Ishikawa (cell line): ENCODE data around the gene RARB.

Experiments
- CEBPB ChIP-seq: IDR thresholded peaks from 2 replicates; pipeline ENCODE4 v1.6.1; 2012
- CREB1 ChIP-seq: IDR thresholded peaks from 2 replicates; pipeline ENCODE4 v1.6.1; 2012; ENCODE audit warnings: low read depth
- EGR1 ChIP-seq: IDR thresholded peaks from 2 replicates; pipeline ENCODE4 v1.6.1; 2012
- EP300 ChIP-seq: IDR thresholded peaks from 2 replicates; pipeline ENCODE4 v1.6.1; 2012; ENCODE audit warnings: borderline replicate concordance
- FOXM1 ChIP-seq: IDR thresholded peaks from 2 replicates; pipeline ENCODE4 v1.6.1; 2012; ENCODE audit warnings: low read depth, borderline replicate concordance
- NFIC ChIP-seq: IDR thresholded peaks from 2 replicates; pipeline ENCODE4 v1.6.1; 2012
- RAD21 ChIP-seq: IDR thresholded peaks from 2 replicates; pipeline ENCODE4 v1.6.1; 2012; ENCODE audit warnings: low read depth
- TAF1 ChIP-seq: IDR thresholded peaks from 2 replicates; pipeline ENCODE4 v1.6.1; 2012; ENCODE audit warnings: low read depth, mild to moderate bottlenecking
- TCF12 ChIP-seq: IDR thresholded peaks from 2 replicates; pipeline ENCODE4 v1.6.1; 2012; ENCODE audit warnings: low read depth
- TEAD4 ChIP-seq: IDR thresholded peaks from 2 replicates; pipeline ENCODE4 v1.6.1; 2012
- YY1 ChIP-seq: IDR thresholded peaks from 2 replicates; pipeline ENCODE4 v1.6.1; 2012; ENCODE audit warnings: low read depth
- ZBTB7A ChIP-seq: IDR thresholded peaks from 2 replicates; pipeline ENCODE4 v1.6.1; 2012; ENCODE audit warnings: low read depth
- TF ChIP-seq, protein P1 (sequence below): IDR thresholded peaks from 2 replicates; pipeline ENCODE4 v1.6.1; 2012
- TF ChIP-seq, protein P2 (sequence below): IDR thresholded peaks from 2 replicates; pipeline ENCODE4 v1.6.1; 2012; ENCODE audit warnings: low read depth, mild to moderate bottlenecking
- TF ChIP-seq, protein P3 (sequence below): IDR thresholded peaks from 2 replicates; pipeline ENCODE4 v1.6.1; 2012

The RARB gene

DNA sequence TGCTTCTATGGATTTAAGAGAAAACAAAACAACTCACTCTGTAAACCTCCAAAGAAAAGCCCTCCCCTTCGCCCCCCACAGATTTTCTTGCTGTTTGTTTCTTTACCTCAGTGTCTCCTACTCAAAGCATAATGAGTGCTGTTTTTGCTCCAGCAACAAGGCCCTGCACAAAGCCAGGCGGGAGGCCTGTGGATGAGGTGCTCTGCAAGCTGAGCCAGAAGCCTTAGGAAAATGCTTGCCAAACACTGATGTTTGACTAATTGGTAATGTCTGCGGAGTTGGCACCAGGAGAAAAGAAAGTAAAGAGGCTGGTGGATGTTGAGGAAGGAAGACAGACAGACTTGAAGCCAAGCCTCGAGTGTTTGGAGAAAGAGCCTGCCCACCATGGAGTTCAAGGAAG, 99.7 kb downstream of the RARB start:
- no peak for TF ChIP-seq TAF1
- TF ChIP-seq FOXM1: no peak
- TF ChIP-seq, protein P1, sequence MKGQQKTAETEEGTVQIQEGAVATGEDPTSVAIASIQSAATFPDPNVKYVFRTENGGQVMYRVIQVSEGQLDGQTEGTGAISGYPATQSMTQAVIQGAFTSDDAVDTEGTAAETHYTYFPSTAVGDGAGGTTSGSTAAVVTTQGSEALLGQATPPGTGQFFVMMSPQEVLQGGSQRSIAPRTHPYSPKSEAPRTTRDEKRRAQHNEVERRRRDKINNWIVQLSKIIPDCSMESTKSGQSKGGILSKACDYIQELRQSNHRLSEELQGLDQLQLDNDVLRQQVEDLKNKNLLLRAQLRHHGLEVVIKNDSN: no peak
- TF ChIP-seq CEBPB: no peak
- no peak for TF ChIP-seq RAD21
- no peak for TF ChIP-seq CREB1
- TF ChIP-seq, protein P2, sequence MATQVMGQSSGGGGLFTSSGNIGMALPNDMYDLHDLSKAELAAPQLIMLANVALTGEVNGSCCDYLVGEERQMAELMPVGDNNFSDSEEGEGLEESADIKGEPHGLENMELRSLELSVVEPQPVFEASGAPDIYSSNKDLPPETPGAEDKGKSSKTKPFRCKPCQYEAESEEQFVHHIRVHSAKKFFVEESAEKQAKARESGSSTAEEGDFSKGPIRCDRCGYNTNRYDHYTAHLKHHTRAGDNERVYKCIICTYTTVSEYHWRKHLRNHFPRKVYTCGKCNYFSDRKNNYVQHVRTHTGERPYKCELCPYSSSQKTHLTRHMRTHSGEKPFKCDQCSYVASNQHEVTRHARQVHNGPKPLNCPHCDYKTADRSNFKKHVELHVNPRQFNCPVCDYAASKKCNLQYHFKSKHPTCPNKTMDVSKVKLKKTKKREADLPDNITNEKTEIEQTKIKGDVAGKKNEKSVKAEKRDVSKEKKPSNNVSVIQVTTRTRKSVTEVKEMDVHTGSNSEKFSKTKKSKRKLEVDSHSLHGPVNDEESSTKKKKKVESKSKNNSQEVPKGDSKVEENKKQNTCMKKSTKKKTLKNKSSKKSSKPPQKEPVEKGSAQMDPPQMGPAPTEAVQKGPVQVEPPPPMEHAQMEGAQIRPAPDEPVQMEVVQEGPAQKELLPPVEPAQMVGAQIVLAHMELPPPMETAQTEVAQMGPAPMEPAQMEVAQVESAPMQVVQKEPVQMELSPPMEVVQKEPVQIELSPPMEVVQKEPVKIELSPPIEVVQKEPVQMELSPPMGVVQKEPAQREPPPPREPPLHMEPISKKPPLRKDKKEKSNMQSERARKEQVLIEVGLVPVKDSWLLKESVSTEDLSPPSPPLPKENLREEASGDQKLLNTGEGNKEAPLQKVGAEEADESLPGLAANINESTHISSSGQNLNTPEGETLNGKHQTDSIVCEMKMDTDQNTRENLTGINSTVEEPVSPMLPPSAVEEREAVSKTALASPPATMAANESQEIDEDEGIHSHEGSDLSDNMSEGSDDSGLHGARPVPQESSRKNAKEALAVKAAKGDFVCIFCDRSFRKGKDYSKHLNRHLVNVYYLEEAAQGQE: no peak
- TF ChIP-seq YY1: no peak
- no peak for TF ChIP-seq TEAD4
- TF ChIP-seq EP300: no peak
- no peak for TF ChIP-seq ZBTB7A
- no peak for TF ChIP-seq TCF12
- TF ChIP-seq EGR1: no peak

DNA sequence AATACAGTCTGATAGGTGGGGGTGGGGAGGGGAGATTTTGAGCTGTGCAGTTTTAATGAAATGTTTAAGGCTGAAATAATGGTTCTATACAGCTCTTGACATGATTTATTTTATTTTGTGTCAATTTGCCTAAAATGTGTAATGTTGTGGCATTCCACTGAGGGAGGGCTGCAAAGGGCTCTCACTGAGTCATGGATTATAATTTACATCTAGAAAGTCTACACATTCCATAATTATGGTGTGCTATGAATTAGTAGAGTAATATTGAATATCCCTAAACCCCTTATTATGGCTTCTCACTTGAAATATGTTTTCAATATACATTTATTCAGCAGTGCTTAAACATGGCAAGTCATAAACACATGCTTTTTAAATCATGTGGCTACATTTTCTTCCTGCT, 103.9 kb downstream of the RARB start:
- TF ChIP-seq CEBPB (no peak), TEAD4 (no peak), FOXM1 (no peak), CREB1 (no peak), ZBTB7A (no peak), TAF1 (no peak)
- TF ChIP-seq, protein P2: no peak

DNA sequence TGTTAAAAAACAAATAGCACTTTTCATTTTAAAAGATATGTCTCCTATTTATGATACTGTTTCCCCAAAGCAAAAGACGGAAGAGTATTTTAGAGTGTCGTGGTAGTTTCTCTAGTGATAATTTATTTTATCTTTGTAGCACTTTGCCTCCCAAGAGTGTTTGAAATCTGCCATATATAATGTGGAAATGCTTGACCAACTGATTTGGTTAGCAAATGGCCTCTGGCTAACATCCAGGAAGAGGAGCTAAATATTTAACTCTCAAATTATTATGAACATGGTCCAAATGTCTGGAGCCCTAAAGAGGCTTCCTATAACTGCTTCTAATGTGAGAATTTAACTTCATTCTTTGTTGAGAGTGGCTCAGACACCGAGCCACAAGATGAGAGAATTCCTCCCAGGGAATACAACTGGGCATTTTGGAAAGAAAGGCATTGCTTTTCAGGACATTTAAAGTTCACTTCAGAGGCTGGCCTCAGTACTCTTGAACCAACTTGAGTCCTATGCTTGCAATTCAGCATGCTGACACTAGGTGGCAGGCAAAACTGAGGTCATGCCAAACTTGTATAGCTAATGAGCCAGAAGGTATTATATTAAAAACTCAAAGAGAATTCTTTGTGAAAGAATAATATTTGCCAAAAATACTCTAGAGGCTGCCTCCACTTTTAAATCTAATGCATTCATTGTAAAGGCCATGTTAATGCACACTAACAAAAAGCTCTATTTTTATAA, 104.5 kb downstream of the RARB start:
- TF ChIP-seq RAD21 (peak; percentile 45), ZBTB7A (no peak)
- TF ChIP-seq, protein P1: no peak

DNA sequence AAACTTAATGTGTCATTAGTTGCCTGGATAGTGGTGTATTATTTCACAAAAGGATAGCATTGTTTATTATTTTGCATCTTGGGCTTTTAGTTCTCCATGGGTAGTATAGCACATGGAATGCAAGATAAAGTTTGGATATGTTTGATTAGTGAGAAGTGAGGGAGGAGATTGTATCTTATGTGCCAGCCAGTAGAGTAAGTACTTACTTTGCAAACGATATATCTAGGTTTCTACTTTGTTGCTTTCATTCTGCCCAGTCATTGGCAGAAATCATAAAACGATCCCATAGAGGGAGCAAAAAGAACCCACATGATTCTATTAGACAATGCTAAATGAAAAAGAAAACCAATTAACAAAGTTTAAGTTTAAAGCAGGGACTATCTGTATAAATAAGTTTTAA, 105.3 kb downstream of the RARB start:
- no peak for TF ChIP-seq TEAD4
- TF ChIP-seq NFIC: no peak
- no peak for TF ChIP-seq ZBTB7A
- TF ChIP-seq CREB1: no peak
- no peak for TF ChIP-seq EP300
- TF ChIP-seq EGR1: no peak
- TF ChIP-seq, protein P3, sequence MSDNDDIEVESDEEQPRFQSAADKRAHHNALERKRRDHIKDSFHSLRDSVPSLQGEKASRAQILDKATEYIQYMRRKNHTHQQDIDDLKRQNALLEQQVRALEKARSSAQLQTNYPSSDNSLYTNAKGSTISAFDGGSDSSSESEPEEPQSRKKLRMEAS: no peak
- TF ChIP-seq TAF1: no peak

DNA sequence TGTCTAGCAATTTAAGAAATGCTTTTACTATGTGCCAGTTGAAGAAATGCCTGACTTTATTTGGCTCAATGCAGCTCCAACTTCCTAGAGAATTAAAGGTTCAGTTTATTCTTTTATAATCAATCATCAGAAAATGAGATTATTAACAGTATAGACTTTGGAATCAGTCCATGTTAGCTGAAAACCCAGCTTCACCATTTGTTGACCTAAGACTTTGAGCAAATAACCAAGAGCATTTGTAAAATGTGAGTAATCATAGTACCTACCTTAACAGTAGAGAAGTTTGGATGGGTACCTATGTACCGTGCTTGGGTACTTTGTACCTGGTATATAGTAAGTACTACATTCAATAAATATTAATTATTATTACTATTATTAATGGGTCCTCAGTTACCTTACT, 105.9 kb downstream of the RARB start:
- TF ChIP-seq TAF1 (no peak), RAD21 (no peak), FOXM1 (no peak), CEBPB (no peak), CREB1 (no peak), ZBTB7A (no peak), TEAD4 (no peak), EP300 (no peak), EGR1 (no peak), TCF12 (no peak), YY1 (no peak), NFIC (no peak)
- TF ChIP-seq, protein P1: no peak
- TF ChIP-seq, protein P2: no peak
- TF ChIP-seq, protein P3: no peak
